ENCODE results near the gene CCNK.

Gene CCNK

GRCh38 chr14:99529899-99530298 is 48.7 kb downstream of the CCNK start:
- peaks cover 18% of the 10 kb centered on the region for H3K79me2 ChIP-seq
- no peak overlapping the region for H3K27ac ChIP-seq
- no peak for TF ChIP-seq CTCF (IDR thresholded peaks at IDR 0.05)
- H3K36me3 ChIP-seq (ENCODE audit: control insufficient read depth, insufficient read depth, low read length): no peaks in the 10 kb centered on the region
- H3K4me1 ChIP-seq: no peaks in the 10 kb centered on the region
- H2AFZ ChIP-seq: no peak overlapping the region
- no peaks in the 10 kb centered on the region for H3K27me3 ChIP-seq (ENCODE audit: control insufficient read depth, insufficient read depth, low read length)
- H3K4me2 ChIP-seq (ENCODE audit: low read length): no peak overlapping the region
- no peak overlapping the region for H3K4me3 ChIP-seq (ENCODE audit: low read depth, low read length)
- no peak overlapping the region for H3K9ac ChIP-seq
- H3K9me3 ChIP-seq (ENCODE audit: control insufficient read depth, low read length): no peaks in the 10 kb centered on the region

- Histone ChIP-seq H3K9me3 (ENCODE audit: control insufficient read depth, low read length) (no peaks in the 10 kb centered on the region), H2AFZ (no peak overlapping the region), H3K27me3 (ENCODE audit: control insufficient read depth, insufficient read depth, low read length) (no peaks in the 10 kb centered on the region), H3K4me1 (no peaks in the 10 kb centered on the region), H3K79me2 (peaks cover 18% of the 10 kb centered on the region), H3K4me3 (ENCODE audit: low read depth, low read length) (no peak overlapping the region), H3K4me2 (ENCODE audit: low read length) (no peak overlapping the region), H3K36me3 (ENCODE audit: control insufficient read depth, insufficient read depth, low read length) (no peaks in the 10 kb centered on the region), H3K27ac (no peak overlapping the region), H3K9ac (no peak overlapping the region)
- no peak for TF ChIP-seq CTCF (IDR thresholded peaks at IDR 0.05)
Observed at GRCh38 chr14:99530407-99531155, 49.4 kb downstream of the CCNK start.

GRCh38 chr14:99531251-99532096 is 50.3 kb downstream of the CCNK start:
- Histone ChIP-seq H3K27me3 (ENCODE audit: control insufficient read depth, insufficient read depth, low read length) (no peaks in the 10 kb centered on the region), H3K4me1 (no peaks in the 10 kb centered on the region), H3K4me3 (ENCODE audit: low read depth, low read length) (no peak overlapping the region), H3K4me2 (ENCODE audit: low read length) (no peak overlapping the region), H3K79me2 (peaks cover 22% of the 10 kb centered on the region), H3K27ac (no peak overlapping the region), H2AFZ (no peak overlapping the region), H3K9me3 (ENCODE audit: control insufficient read depth, low read length) (no peaks in the 10 kb centered on the region), H3K9ac (no peak overlapping the region), H3K36me3 (ENCODE audit: control insufficient read depth, insufficient read depth, low read length) (no peaks in the 10 kb centered on the region)
- TF ChIP-seq CTCF (IDR thresholded peaks at IDR 0.05): no peak

GRCh38 chr14:99532310-99532709 is 51.1 kb downstream of the CCNK start:
- no peaks in the 10 kb centered on the region for H3K27me3 ChIP-seq (ENCODE audit: control insufficient read depth, insufficient read depth, low read length)
- H3K79me2 ChIP-seq: peaks cover 25% of the 10 kb centered on the region
- H3K4me1 ChIP-seq: no peaks in the 10 kb centered on the region
- no peaks in the 10 kb centered on the region for H3K36me3 ChIP-seq (ENCODE audit: control insufficient read depth, insufficient read depth, low read length)
- no peaks in the 10 kb centered on the region for H3K9me3 ChIP-seq (ENCODE audit: control insufficient read depth, low read length)
- H3K4me2 ChIP-seq (ENCODE audit: low read length): no peak overlapping the region
- no peak overlapping the region for H2AFZ ChIP-seq
- no peak overlapping the region for H3K9ac ChIP-seq
- no peak for TF ChIP-seq CTCF (IDR thresholded peaks at IDR 0.05)
- H3K4me3 ChIP-seq (ENCODE audit: low read depth, low read length): no peak overlapping the region
- no peak overlapping the region for H3K27ac ChIP-seq
